ENCODE measurements around the gene ZNRD2. TPM values are rescaled to one million over a fixed set of nuclear protein-coding genes. Genes with fewer than 3 reads are reported as not detected.
A peak's percentile ranks its signal among the peaks of the same experiment; 100 is the strongest.

The ZNRD2 gene
- total RNA-seq, 1 experiment from 2014 or later, result 70.9 TPM

GRCh38 chr11:65588199-65589054, 18.1 kb downstream of the ZNRD2 start:
- ChIA-PET CTCF (interaction anchor here (0.5 to 13.8 kb wide), 17 partner anchors 11 to 1785 kb away, joined by 3 to 311 read pairs (median 5); partner anchors contain the start of genes CLCF1, EHBP1L1, FAM89B and LTBP3), POLR2A (interaction anchor here (0.6 kb wide), 1 partner anchor 38 kb away, joined by 3 read pairs; no protein-coding TSS in a partner anchor)
- Mint-ChIP-seq H3K27me3 (ENCODE audit: low read depth) (peaks cover 77% of the 10 kb centered on the region), H3K4me1 (peaks cover 37% of the 10 kb centered on the region), H3K27ac (0 out of 2 replicates have a peak overlapping the region, but pooled peaks have one; percentile 19), H3K4me3 (no peak overlapping the region), H3K9me3 (no peaks in the 10 kb centered on the region), H3K36me3 (no peaks in the 10 kb centered on the region)
- no peak for TF ChIP-seq E2F5 (CRISPR knock-in tag; IDR thresholded peaks at IDR 0.05)
- TF ChIP-seq CREM (CRISPR knock-in tag; IDR thresholded peaks at IDR 0.05), result no peak
- no peak for TF ChIP-seq PREB (CRISPR knock-in tag; IDR thresholded peaks at IDR 0.05; ENCODE audit: borderline replicate concordance)
- TF ChIP-seq ATF3 (CRISPR knock-in tag; conservative IDR thresholded peaks at IDR 0.05), result no peak
- peak; percentile 60; the same call in 1 of the 2 replicates for TF ChIP-seq HMGXB4 (CRISPR knock-in tag; IDR thresholded peaks at IDR 0.05)
- peak; percentile 17; the same call in 1 of the 2 replicates for TF ChIP-seq FOXP1 (CRISPR knock-in tag; IDR thresholded peaks at IDR 0.05; ENCODE audit: borderline replicate concordance)
- no peak for TF ChIP-seq ZNF512 (CRISPR knock-in tag; IDR thresholded peaks at IDR 0.05; ENCODE audit: borderline replicate concordance)
- no peak for TF ChIP-seq JAZF1 (CRISPR knock-in tag; IDR thresholded peaks at IDR 0.05)
- TF ChIP-seq CTCF (IDR thresholded peaks at IDR 0.05), result peak; percentile 49
- TF ChIP-seq NR2C2 (CRISPR knock-in tag; IDR thresholded peaks at IDR 0.05), result no peak
- DNase-seq (ENCODE audit: low spot score), result peak; percentile 80
- ATAC-seq, result peak; percentile 49

- Mint-ChIP-seq H3K9me3 (no peaks in the 10 kb centered on the region), H3K36me3 (no peaks in the 10 kb centered on the region), H3K4me1 (peaks cover 32% of the 10 kb centered on the region), H3K27ac (no peak overlapping the region), H3K4me3 (no peak overlapping the region), H3K27me3 (ENCODE audit: low read depth) (peaks cover 75% of the 10 kb centered on the region)
- ChIA-PET POLR2A (interaction anchor here (0.5 to 0.9 kb wide), 2 partner anchors 49 to 191 kb away, joined by 3 to 6 read pairs; no protein-coding TSS in a partner anchor), CTCF (interaction anchor here (0.9 to 13.8 kb wide), 8 partner anchors 13 to 50 kb away, joined by 4 to 311 read pairs (median 30); partner anchors contain the start of genes EHBP1L1, FAM89B, LTBP3 and MAP3K11)
- no peak for ATAC-seq
- TF ChIP-seq JUN (CRISPR knock-in tag; IDR thresholded peaks at IDR 0.05) (no peak), PRDM15 (CRISPR knock-in tag; IDR thresholded peaks at IDR 0.05) (peak; percentile 72)
- no peak for DNase-seq (ENCODE audit: low spot score)
Measured at GRCh38 chr11:65589444-65590239, 19.4 kb downstream of the ZNRD2 start.
